ENCODE results near the gene TLCD3B. TPM values are rescaled to one million over a fixed set of nuclear protein-coding genes. Genes with fewer than 3 reads are reported as not detected.

Gene TLCD3B
- total RNA-seq, 4 donors from 2014 or later = not detected

DNA sequence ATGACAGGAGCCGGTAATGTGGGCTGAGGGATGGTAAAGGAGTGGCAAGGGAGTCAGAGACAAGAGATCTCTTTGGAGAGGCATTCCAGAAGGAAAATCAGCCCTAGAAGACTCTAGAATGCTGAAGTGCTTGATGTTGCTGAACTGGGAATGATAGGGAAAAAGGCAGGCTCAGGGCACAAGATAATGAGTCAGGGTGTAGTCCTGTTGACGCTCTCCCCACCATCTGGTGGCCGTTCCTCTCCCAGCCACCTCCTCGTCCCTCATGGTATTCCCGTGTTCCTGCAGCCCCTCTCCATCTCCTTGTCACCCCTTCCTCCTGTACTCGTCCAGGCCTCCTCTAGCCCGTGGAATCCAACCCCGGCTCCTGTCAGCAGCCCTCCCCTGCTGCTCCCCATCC is 23.4 kb upstream of the TLCD3B start:
- intact Hi-C loops (cut with DNase I; ENCODE audit: low total_unique reads) = no loop called here
- DNase-seq (ENCODE audit: low spot score in 2 of 2) = no peak
- no peak overlapping the region for H3K4me3 ChIP-seq (ENCODE audit: low read depth, poor library complexity, severe bottlenecking)
- 76 to 80% methylated on average over 8 of the region's 8 CpGs for WGBS, 2 donors
- TF ChIP-seq POLR2A (IDR thresholded peaks at IDR 0.05) = no peak
- TF ChIP-seq, protein P1, sequence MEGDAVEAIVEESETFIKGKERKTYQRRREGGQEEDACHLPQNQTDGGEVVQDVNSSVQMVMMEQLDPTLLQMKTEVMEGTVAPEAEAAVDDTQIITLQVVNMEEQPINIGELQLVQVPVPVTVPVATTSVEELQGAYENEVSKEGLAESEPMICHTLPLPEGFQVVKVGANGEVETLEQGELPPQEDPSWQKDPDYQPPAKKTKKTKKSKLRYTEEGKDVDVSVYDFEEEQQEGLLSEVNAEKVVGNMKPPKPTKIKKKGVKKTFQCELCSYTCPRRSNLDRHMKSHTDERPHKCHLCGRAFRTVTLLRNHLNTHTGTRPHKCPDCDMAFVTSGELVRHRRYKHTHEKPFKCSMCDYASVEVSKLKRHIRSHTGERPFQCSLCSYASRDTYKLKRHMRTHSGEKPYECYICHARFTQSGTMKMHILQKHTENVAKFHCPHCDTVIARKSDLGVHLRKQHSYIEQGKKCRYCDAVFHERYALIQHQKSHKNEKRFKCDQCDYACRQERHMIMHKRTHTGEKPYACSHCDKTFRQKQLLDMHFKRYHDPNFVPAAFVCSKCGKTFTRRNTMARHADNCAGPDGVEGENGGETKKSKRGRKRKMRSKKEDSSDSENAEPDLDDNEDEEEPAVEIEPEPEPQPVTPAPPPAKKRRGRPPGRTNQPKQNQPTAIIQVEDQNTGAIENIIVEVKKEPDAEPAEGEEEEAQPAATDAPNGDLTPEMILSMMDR (IDR thresholded peaks at IDR 0.05) = no peak

DNA sequence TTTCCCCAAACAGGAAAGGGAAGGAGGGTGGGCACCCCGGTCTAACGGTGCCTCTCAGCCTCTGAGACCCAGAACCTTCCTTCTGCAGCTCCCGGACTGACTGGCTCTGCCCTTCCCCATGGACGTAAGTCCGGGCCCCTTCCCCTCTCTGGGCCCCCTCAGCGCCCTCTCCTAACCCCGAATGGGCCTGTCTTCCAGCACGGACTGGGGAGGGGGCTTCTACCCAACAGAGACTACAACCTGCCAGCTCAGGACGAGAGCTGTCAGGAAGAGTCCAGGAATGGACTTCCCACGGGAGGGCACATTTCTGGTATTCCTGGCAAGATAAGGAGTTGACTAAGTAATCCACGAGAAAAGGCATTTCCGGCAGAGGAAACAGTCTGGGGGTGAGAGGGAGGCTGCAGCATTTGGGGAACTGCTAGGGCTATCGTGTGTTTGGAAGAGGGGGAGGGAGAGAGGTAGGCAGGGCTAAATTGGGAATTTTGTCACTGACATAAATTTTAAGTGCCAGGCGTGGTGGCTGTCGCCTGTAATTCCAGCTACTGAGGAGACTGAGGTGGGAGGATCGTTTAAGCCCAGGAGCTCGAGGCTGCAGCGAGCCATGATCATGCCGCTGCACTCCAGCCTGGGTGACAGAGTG is 22.4 kb upstream of the TLCD3B start:
- intact Hi-C loops (cut with DNase I; ENCODE audit: low total_unique reads) = no loop called here
- 2 to 8% methylated on average over 19 of the region's 19 CpGs for WGBS, 2 donors
- no peak for TF ChIP-seq POLR2A (IDR thresholded peaks at IDR 0.05)
- TF ChIP-seq, protein P1 (IDR thresholded peaks at IDR 0.05) = no peak
- no peak for DNase-seq (ENCODE audit: low spot score in 2 of 2)
- H3K4me3 ChIP-seq (ENCODE audit: low read depth, poor library complexity, severe bottlenecking) = peak overlapping the region; percentile 50

DNA sequence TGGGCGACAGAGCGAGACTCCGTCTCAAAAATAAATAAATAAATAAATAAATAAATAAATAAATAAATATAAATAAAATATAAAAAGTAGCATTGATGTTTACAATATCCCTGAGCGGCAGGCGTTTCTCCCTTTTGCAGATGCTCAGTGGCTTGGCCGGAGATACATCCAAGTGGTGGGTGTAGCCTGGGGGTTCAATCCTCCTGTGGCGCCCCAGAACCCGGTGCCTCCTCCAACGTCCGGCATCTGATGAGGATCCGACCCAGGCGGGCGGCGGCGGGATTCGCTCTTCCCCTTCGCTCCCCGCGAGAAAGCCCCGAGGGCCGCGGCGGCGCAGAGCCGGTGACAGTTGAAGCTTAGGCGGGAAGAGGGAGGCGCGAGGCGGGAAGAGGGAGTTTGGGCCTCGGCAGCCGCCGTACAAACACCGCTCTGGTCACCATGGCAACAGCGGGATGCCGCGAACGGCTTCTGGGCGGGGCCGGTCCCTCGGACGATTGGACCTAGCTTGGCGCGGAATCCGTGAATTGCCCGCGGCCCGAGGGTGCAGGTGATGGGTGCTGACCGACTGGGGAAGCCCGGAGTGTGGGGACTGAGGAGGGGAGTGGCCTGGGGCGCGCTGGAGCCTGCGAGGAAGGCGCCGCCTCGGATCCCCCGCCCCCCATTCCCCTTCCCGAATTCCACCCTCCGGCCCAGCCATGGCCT is 21.8 kb upstream of the TLCD3B start:
- peak overlapping the region; percentile 50 for H3K4me3 ChIP-seq (ENCODE audit: low read depth, poor library complexity, severe bottlenecking)
- WGBS, 2 donors = 6 to 8% methylated on average over 30 to 46 of the region's 58 CpGs
- intact Hi-C loops (cut with DNase I; ENCODE audit: low total_unique reads) = no loop called here
- no peak for TF ChIP-seq POLR2A (IDR thresholded peaks at IDR 0.05)
- TF ChIP-seq, protein P1 (IDR thresholded peaks at IDR 0.05) = no peak
- peak; percentile 90 to 98 for DNase-seq (ENCODE audit: low spot score in 2 of 2)

DNA sequence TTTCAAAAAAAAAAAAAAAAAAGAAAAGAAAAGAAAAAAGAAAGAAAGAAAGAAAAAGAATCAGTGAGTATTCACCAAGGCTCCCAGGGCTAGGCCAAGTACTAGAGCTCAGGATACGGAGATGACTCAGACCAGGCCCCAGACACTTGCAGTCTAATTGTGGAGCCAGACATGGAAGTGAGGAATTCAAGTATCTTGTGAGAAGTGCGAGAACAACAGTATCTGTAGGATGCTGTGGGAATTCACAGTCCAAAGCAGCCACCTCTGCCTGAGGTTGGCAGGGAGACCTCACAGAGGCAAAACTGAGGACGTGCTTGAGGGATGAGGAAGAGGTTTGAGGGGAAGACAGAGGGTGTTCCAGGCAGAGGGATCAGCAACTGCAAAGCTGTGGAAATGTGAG is 20.4 kb upstream of the TLCD3B start:
- 70 to 76% methylated on average over 3 of the region's 3 CpGs for WGBS, 2 donors
- DNase-seq (ENCODE audit: low spot score in 2 of 2) = no peak
- TF ChIP-seq, protein P1 (IDR thresholded peaks at IDR 0.05) = no peak
- no peak for TF ChIP-seq POLR2A (IDR thresholded peaks at IDR 0.05)
- intact Hi-C loops (cut with DNase I; ENCODE audit: low total_unique reads) = no loop called here
- H3K4me3 ChIP-seq (ENCODE audit: low read depth, poor library complexity, severe bottlenecking) = no peak overlapping the region

DNA sequence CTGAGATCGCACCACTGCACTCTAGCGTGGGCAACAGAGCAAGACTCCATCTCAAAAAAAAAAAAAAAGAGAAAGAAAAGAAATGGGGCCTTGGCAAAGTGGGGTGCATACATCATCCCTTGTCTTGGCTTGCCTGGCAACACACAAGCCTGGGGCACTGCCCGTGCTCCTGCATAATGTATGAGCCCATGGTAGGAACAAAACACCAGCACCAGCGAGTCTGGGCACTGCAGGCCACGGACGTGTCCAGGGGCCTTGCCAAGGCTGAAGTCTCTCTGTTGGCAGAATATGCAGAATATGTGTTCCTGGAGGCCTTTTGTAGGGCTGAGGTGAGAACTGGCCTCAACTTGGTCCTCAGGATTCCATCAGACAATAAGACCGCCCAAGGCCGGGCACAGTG is 18.8 kb upstream of the TLCD3B start:
- TF ChIP-seq, protein P1 (IDR thresholded peaks at IDR 0.05) = no peak
- no peak for TF ChIP-seq POLR2A (IDR thresholded peaks at IDR 0.05)
- WGBS, 2 donors = 65 to 68% methylated on average over 7 to 8 of the region's 8 CpGs
- intact Hi-C loops (cut with DNase I; ENCODE audit: low total_unique reads) = no loop called here
- no peak overlapping the region for H3K4me3 ChIP-seq (ENCODE audit: low read depth, poor library complexity, severe bottlenecking)
- DNase-seq (ENCODE audit: low spot score in 2 of 2) = peak in 1 of 2 donors; percentile 33
